Liver (tissue), 9 donors: ENCODE data around the gene ACO2. TPM values are rescaled to one million over a fixed set of nuclear protein-coding genes. Genes with fewer than 3 reads are reported as not detected.

Experiments used
- DNase-seq: peaks from one replicate; pipeline ENCODE4 v3.0.0-alpha.2; 2017; ENCODE audit warnings: low spot score
- H3K27ac ChIP-seq, 2 donors: one replicate each; pipeline ENCODE4 v1.7.0; 2013; ENCODE audit warnings: inconsistent platforms in 2 of 2, low read length in 2 of 2, control low read depth in 1 of 2, low read depth in 1 of 2, mild to moderate bottlenecking in 1 of 2
- H3K27me3 ChIP-seq, 4 donors: one replicate each; pipeline versions ENCODE4 v1.6.1 to v1.7.0; 2013; ENCODE audit warnings: low read length in 3 of 4, inconsistent platforms in 1 of 4, mild to moderate bottlenecking in 1 of 4, moderate library complexity in 1 of 4; ENCODE audit not compliant: control insufficient read depth in 4 of 4, insufficient read depth in 4 of 4
- H3K36me3 ChIP-seq, 4 donors: one replicate each; pipeline versions ENCODE4 v1.6.1 to v1.7.0; 2013; ENCODE audit warnings: low read length in 3 of 4, mild to moderate bottlenecking in 3 of 4, low read depth in 1 of 4, moderate library complexity in 1 of 4; ENCODE audit not compliant: control insufficient read depth in 4 of 4, insufficient read depth in 3 of 4
- H3K4me1 ChIP-seq, 4 donors: one replicate each; pipeline versions ENCODE4 v1.6.1 to v1.7.0; 2013; ENCODE audit warnings: low read length in 3 of 4, mild to moderate bottlenecking in 3 of 4, moderate library complexity in 1 of 4; ENCODE audit not compliant: control insufficient read depth in 4 of 4, insufficient read depth in 4 of 4
- H3K4me3 ChIP-seq, 3 donors: one replicate each; pipeline versions ENCODE4 v1.6.1 to v1.7.0; 2013; ENCODE audit warnings: low read length in 3 of 3, control low read depth in 1 of 3, low read depth in 1 of 3, mild to moderate bottlenecking in 1 of 3
- H3K9ac ChIP-seq, 2 donors: one replicate each; pipeline ENCODE4 v1.7.0; 2013; ENCODE audit warnings: low read length in 2 of 2, mild to moderate bottlenecking in 2 of 2, moderate library complexity in 2 of 2, control low read depth in 1 of 2, low read depth in 1 of 2
- H3K9me3 ChIP-seq, 4 donors: one replicate each; pipeline versions ENCODE4 v1.6.1 to v1.7.0; 2013; ENCODE audit warnings: low read length in 3 of 4; ENCODE audit not compliant: control insufficient read depth in 4 of 4
- ATF3 ChIP-seq: IDR thresholded peaks from 2 replicates; pipeline ENCODE4 v1.6.1; 2016; ENCODE audit warnings: antibody characterized with exemption
- CTCF ChIP-seq: fragments of 150-350 bp; IDR thresholded peaks from 2 replicates; pipeline ENCODE4 v1.5.1; 2017; ENCODE audit warnings: improper control_type of control experiment, low read depth, low read length; ENCODE audit not compliant: missing input control
- EGR1 ChIP-seq, 2 donors: IDR thresholded peaks; 2 replicates each; pipeline ENCODE4 v1.6.1; 2016 to 2018; ENCODE audit warnings: antibody characterized with exemption in 2 of 2, low read depth in 2 of 2
- FOXA1 ChIP-seq: IDR thresholded peaks from 2 replicates; pipeline ENCODE4 v1.6.1; 2016; ENCODE audit warnings: antibody characterized with exemption
- FOXA2 ChIP-seq: IDR thresholded peaks from 2 replicates; pipeline ENCODE4 v1.6.1; 2016; ENCODE audit warnings: antibody characterized with exemption
- GABPA ChIP-seq, 2 donors: IDR thresholded peaks in 1 of 2; conservative IDR thresholded peaks in 1 of 2; 2 replicates each; pipeline ENCODE4 v1.6.1; 2016; ENCODE audit warnings: antibody characterized with exemption in 2 of 2, mild to moderate bottlenecking in 1 of 2, moderate library complexity in 1 of 2
- HNF4A ChIP-seq, 2 donors: conservative IDR thresholded peaks; 2 replicates each; pipeline ENCODE4 v1.6.1; 2016; ENCODE audit warnings: antibody characterized with exemption in 2 of 2, mild to moderate bottlenecking in 2 of 2
- HNF4G ChIP-seq: IDR thresholded peaks from 2 replicates; pipeline ENCODE4 v1.6.1; 2016; ENCODE audit warnings: antibody characterized with exemption
- JUND ChIP-seq, 2 donors: IDR thresholded peaks; 2 replicates each; pipeline ENCODE4 v1.6.1; 2016; ENCODE audit warnings: antibody characterized with exemption in 2 of 2
- MAX ChIP-seq: IDR thresholded peaks from 2 replicates; pipeline ENCODE4 v1.6.1; 2016; ENCODE audit warnings: antibody characterized with exemption
- NR2F2 ChIP-seq: IDR thresholded peaks from 2 replicates; pipeline ENCODE4 v1.6.1; 2016; ENCODE audit warnings: antibody characterized with exemption
- RAD21 ChIP-seq, 2 donors: IDR thresholded peaks; 2 replicates each; pipeline ENCODE4 v1.6.1; 2016; ENCODE audit warnings: antibody characterized with exemption in 2 of 2, mild to moderate bottlenecking in 2 of 2
- REST ChIP-seq: IDR thresholded peaks from 2 replicates; pipeline ENCODE4 v1.6.1; 2016; ENCODE audit warnings: antibody characterized with exemption, mild to moderate bottlenecking
- RXRA ChIP-seq, 2 donors: IDR thresholded peaks; 2 replicates each; pipeline ENCODE4 v1.6.1; 2017 to 2018; ENCODE audit warnings: antibody characterized with exemption in 2 of 2, mild to moderate bottlenecking in 1 of 2
- SP1 ChIP-seq: IDR thresholded peaks from 2 replicates; pipeline ENCODE4 v1.6.1; 2018; ENCODE audit warnings: antibody characterized with exemption, mild to moderate bottlenecking
- TAF1 ChIP-seq: conservative IDR thresholded peaks from 2 replicates; pipeline ENCODE4 v1.6.1; 2016; ENCODE audit warnings: antibody characterized with exemption, mild to moderate bottlenecking
- ZBTB33 ChIP-seq: IDR thresholded peaks from 2 replicates; pipeline ENCODE4 v1.6.1; 2016; ENCODE audit warnings: antibody characterized with exemption
- WGBS: extraction: QIAGEN DNeasy Blood & Tissue Kit; methylation state at CpG from one replicate; pipeline ENCODE4 v1.1.7; 2013; 5-methylcytosine and 5-hydroxymethylcytosine counted together
- polyA plus RNA-seq, 2 donors: library from polyadenylated mRNA; stranded (reverse) in 1 of 2; unstranded in 1 of 2; fragments of 200-250 nt in 1 of 2; fragments of >200 nt in 1 of 2; fragmentation: Nextera tagmentation in 1 of 2; extraction: Ambion mirVana in 1 of 2; gene quantifications; one replicate each; pipeline versions ENCODE4 v1.2.1 to v1.2.3, GENCODE V29; 2013 to 2015
- total RNA-seq, 2 donors: library from RNA; depleted of rRNA; stranded (reverse); fragments of >200 nt; gene quantifications; one replicate each; pipeline ENCODE4 v1.2.3, GENCODE V29; 2014
- donor health status: healthy.
- donor health status: healthy.
- donor health status: healthy.
- donor health status: healthy.
- donor health status: healthy.

ACO2 gene
- total and polyA plus RNA-seq, 4 donors = 45.3 to 76.1 (median 68.9) TPM

GRCh38 chr22:41564563-41564962 is 95.6 kb downstream of the ACO2 start (continued):
- TF ChIP-seq CTCF = no peak
- no peak for TF ChIP-seq RAD21 (IDR thresholded peaks at IDR 0.05)
- no peak for TF ChIP-seq MAX
- TF ChIP-seq TAF1 = no peak
- no peak for TF ChIP-seq HNF4G

GRCh38 chr22:41565403-41566054 is 96.6 kb downstream of the ACO2 start:
- TF ChIP-seq RAD21 (IDR thresholded peaks at IDR 0.05) (no peak), JUND (IDR thresholded peaks at IDR 0.05) (peak in 1 of 2 donors; percentile 70), TAF1 (no peak), REST (no peak), HNF4A (conservative IDR thresholded peaks at IDR 0.05) (no peak), MAX (no peak), EGR1 (IDR thresholded peaks at IDR 0.05; ENCODE audit: low read depth in 2 of 2) (no peak)
- 71% methylated on average over 8 of the region's 8 CpGs for WGBS
- H3K36me3 ChIP-seq = no peaks in the 10 kb centered on the region
- H3K27me3 ChIP-seq = no peaks in the 10 kb centered on the region
- DNase-seq = peak; percentile 48
- H3K4me3 ChIP-seq = no peak overlapping the region
- H3K4me1 ChIP-seq = no peaks in the 10 kb centered on the region
- no peak overlapping the region for H3K27ac ChIP-seq
- H3K9ac ChIP-seq = no peak overlapping the region
- H3K9me3 ChIP-seq = no peaks in the 10 kb centered on the region

- H3K4me3 ChIP-seq = no peak overlapping the region
- H3K4me1 ChIP-seq = no peaks in the 10 kb centered on the region
- H3K9ac ChIP-seq = no peak overlapping the region
- H3K9me3 ChIP-seq = no peaks in the 10 kb centered on the region
- H3K36me3 ChIP-seq = no peaks in the 10 kb centered on the region
- H3K27ac ChIP-seq = no peak overlapping the region
- no peaks in the 10 kb centered on the region for H3K27me3 ChIP-seq
- DNase-seq = no peak
- 77% methylated on average over 3 of the region's 3 CpGs for WGBS
- no peak for TF ChIP-seq ATF3
- TF ChIP-seq MAX = no peak
- TF ChIP-seq HNF4G = no peak
- TF ChIP-seq RXRA (IDR thresholded peaks at IDR 0.05) = no peak
- TF ChIP-seq FOXA1 = no peak
- no peak for TF ChIP-seq EGR1 (IDR thresholded peaks at IDR 0.05; ENCODE audit: low read depth in 2 of 2)
- no peak for TF ChIP-seq FOXA2
- TF ChIP-seq ZBTB33 = no peak
- no peak for TF ChIP-seq SP1
- TF ChIP-seq GABPA (IDR thresholded peaks at IDR 0.05 in 1 of 2, conservative IDR thresholded peaks at IDR 0.05 in 1 of 2) = no peak
- no peak for TF ChIP-seq HNF4A (conservative IDR thresholded peaks at IDR 0.05)
- TF ChIP-seq NR2F2 = no peak
- TF ChIP-seq CTCF = no peak
- TF ChIP-seq JUND (IDR thresholded peaks at IDR 0.05) = no peak
- no peak for TF ChIP-seq RAD21 (IDR thresholded peaks at IDR 0.05)
Observed at GRCh38 chr22:41567512-41567768, 98.5 kb downstream of the ACO2 start.
